GM18517 (cell line): ENCODE measurements around the gene BANP.
"Not testable (repeated sequence)": the region's sequence is repeated elsewhere in the genome, so short reads cannot be mapped to it uniquely, and the experiment has no call there.

Experiments used
- ATAC-seq: cut with Tn5 transposase; IDR thresholded peaks from one replicate; pipeline ENCODE4 v1.9.1; 2021; ENCODE audit warnings: mild to moderate bottlenecking, moderate library complexity; ENCODE audit not compliant: unreplicated experiment

BANP gene

DNA sequence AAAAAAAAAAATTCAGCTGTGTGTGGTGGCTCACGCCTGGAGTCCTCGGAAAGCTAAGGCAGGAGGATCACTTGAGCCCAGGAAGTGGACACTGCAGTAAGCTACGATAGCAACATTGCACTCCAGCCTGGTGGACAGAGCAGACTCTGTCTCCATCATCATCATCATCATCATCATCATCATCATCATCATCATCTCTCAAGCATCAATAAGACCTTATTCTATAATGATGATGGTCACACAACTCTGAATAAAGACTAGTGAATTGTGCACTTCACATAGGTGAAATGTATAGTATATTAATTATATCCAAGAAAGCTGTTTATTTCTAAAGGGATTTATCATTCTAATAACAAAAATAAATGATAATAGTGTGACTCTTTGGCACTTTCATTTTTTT, 143.7 kb downstream of the BANP start:
- not testable (repeated sequence) for ATAC-seq

DNA sequence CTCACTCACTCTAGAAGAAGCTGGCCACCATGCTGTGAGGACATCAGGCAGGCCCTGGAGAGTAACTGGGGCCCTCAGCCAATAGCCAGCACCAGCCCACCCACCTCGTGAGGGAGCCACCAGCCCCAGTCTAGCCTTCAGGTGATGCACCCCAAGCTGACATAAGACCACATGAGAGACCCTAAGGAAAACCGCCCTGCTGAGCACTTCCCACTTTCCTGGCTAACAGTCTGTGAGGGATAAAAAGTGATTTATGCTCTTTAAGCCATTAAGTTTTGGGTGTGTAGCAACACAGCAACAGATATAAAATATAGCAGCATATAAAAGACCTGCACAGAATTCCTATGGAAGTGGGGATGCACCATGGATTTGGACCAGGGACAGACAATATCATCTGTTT, 145.4 kb downstream of the BANP start:
- ATAC-seq: not testable (repeated sequence)

DNA sequence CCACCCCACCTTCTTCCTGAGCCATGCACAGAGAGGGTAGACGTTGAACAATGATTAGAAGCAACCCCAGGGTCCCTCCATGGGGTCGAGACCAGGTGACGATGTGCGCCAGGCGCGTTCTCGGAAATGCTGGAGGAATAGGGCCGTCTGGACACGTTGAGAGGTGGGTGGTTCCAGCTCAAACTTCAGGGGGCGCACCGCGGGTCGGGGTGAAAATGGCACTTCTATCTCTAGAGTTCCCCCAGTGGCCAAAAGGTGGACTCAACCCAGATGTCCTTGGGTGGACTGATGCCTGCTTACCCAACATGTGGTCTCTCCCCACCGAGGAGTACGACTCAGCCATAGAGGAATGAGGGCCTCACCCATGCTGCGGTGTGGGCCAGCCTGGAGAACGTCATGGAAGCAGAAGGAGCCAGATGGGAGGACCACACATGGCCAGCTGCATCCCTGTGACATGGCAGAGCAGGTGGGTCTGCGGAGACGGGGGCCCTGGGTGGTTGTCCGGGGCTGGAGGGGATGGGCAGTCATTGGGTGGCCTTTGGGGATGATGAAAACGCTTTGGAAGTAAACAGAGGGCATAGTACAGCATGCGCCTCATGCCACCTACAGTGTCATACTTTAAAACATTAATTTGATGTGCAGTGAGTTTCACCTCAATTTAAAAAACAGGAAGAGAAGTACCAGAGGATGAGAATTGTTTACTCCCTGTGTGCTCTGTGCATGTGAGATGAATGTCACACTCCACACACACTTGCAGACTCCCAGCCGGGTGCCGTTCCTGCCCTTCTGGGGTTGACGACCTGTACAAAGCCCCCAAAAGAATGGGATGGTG, 147.7 kb downstream of the BANP start:
- not testable (repeated sequence) for ATAC-seq

DNA sequence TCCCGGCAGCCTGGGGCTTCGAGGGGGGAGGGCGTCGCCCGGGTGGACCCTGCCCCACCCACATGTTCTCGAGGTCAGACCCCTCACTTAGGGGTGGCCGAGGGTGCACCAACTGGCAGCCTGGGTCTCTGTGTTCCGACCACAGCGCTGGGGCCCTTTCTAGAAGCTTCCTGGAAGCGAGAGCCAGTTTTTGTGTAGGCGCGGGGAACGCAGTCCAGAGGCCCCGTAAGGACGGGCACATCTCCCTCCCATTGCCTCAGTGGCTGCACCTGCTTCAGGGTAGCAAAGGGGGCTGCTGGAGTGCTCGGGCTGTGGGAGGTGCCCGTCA, 148.3 kb downstream of the BANP start:
- no peak for ATAC-seq

DNA sequence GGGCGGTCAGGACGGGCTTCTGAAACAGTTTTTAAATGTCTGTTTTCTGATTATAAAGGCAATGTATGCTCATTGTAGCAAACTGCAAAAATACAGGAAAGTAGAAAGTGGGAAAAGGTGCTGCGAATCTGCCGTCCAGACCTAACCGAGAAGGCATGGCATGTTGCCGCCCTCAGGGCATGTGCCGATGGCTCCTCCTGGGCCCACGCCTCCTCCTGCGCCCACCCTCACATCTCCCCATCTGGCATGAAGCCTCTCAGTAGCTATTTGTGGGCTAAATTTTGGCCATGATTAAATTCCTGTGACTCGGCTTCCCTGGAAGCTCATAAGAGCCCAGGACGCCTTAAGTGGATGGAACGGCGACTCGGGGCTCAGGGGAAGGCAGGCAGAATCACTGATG, 148.7 kb downstream of the BANP start:
- ATAC-seq: not testable (repeated sequence)

DNA sequence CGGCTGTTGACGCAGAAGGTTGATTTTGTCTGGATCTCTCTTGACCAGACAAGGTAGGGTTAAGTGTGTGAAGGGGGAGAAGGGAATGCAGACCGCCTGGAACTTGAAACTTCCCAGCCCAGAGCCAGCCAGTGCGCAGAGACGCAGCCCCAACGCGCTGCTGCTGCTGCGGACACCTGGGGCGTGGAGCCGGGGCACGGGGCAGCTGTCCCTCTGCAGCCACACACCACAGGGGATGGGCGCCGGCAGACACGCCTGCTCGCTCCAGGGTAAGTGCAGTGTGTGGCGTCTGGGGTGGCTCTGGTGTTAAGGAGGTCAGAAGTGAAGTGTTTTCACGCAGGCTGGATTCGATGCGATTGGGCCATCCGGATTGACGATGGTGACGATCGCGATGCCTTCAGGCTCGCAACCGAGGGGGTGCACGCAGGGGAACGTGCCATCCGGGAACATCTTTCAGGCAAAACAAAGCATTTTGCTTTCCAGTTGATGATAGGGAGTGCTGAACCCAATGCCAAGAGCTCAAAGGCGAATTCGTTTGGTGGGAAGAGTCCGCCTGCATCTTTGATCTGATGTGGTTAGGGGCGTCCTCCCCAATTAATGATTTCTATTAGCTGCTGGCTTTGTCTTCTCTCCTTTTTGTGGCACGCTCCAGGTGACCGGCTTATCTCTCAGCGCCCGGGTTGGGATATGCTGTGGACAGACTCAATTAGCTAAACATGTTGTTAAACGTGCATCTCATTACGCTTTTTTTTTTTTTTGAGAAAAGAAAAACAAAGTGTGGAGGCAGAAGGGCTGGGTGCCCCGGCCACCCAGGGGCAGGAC, 149.8 kb downstream of the BANP start:
- not testable (repeated sequence) for ATAC-seq

DNA sequence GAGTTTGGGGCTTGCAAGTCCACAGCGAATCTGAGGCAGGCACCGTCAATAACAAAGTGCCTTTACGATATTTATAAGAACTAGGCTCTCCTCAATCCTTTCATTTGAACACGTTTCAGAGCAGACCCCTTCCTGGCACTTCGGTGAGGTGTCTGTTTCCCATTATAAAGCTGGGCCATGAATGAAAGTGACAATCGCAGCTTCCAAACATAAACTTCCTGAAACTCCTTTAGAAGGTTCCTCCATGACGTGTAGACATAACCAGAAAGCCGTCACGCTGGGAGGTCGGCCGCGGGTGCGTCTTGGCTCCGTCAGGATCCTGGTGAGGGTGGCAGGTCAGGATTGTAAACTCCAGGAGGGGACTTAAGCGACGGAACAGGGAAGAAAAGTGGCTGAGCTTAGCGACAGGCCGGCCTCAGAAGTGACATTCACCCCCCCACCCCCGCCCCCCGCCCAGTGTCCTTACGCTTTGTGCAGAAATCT, 150.4 kb downstream of the BANP start:
- not testable (repeated sequence) for ATAC-seq

DNA sequence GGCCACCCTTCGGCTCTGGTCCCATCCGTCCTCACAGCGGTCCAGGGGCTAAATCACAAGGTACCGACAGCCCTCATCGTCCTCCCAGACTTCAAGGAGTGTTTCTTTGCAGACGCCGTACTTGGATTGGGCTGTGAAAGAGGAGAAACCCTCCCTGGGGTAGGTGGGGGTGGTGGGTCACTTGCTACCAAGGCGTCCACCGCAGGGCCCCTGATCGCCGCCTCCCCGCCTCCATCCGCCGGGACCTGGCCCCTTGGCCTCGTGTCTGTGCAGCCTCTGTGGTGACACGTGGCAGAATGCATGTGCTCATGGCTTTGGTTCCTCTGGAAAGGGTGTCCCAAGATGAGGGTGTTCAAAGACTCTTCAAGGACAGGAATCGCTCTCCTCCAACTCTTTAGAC, 151.4 kb downstream of the BANP start:
- ATAC-seq: no peak

DNA sequence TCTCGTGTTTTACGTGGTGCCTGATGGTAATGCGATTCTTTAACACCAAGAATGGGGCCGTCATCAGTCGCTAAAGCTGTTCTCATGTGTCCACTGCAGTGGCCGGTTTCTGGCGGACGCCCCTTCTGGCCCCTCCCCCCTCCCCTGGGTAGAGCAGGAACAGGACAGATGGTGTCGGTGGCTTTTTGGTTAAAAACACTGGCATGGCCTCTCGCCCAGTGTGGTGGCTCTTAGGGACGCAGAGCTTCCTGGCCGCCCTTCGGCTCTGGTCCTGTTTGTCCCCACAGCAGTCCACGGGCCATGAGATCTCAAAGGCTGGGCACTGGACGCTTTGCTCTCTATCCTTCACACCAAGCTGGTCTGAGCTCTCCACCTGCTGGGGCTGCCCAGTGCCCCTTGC, 151.8 kb downstream of the BANP start:
- no peak for ATAC-seq

DNA sequence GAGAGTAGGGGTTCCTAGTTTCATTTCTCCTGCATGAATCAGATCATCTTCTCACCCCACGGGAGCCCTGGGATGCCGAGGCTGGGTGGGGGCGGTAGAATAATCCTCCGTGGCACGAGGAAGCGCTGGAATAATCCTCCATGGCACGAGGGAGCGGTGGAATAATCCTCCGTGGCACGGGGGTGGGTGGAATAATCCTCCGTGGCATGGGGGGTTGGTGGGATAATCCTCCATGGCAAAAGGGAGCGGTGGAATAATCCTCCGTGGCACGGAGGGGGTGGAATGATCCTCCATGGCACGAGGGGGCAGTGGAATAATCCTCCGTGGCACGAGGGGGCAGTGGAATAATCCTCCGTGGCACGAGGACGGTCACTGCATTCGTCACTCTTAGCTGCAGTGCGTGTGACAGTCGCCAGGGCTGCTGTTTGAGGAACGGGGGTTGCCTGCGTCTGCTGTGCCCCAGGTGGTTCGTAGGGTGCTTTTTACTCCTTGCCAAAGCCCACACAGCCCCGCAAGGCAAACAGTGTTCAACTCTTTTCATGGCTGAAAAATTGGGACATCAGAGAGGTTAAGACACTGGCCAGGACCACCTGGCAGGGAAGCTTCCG, 152.5 kb downstream of the BANP start:
- no peak for ATAC-seq

DNA sequence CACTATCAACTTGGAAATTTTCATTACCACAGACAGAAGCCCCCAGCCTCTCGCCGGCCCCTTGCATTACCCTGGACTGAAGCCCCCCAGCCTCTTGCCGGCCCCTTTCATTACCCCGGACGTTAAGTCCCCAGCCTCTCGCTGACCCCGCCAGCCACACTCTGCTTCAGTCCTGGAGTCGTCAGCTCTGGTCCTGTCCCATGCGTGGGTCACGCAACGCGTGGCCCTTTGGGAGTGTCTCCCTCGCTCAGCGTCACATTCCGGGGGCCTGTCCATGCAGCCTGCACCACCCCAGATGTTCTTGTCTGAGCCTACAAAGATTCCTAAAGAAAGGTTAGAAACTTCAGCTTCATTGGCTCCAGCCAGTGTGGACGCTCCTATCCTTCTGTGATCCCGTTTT, 153.1 kb downstream of the BANP start:
- ATAC-seq: not testable (repeated sequence)

DNA sequence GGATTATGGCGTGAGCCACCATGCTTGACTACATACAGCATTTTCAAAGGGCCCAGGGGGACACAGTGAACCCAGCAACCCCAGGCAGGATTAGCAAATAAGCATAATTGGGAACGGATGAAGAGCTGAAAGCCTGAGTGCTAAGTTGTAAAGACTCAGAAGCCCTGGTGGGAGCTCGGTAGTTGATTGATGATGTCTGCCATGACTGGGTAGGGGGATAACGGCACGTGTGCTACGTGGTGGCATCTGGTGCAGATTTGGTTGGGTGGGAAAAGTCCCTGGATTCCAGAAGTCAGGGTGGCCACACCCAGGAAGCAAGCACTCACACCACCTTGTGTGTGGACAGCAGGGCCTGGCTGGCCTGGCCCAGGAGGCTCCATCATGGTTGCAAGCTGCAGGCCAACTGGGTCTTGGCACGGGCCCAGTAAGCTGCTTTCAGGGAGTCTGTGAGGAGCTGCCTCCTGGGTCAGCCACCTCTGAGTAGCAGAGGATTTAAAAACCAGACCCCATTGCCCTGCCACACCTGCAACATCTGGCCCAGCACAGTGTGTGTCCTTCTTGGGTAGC, 154.4 kb downstream of the BANP start:
- not testable (repeated sequence) for ATAC-seq

DNA sequence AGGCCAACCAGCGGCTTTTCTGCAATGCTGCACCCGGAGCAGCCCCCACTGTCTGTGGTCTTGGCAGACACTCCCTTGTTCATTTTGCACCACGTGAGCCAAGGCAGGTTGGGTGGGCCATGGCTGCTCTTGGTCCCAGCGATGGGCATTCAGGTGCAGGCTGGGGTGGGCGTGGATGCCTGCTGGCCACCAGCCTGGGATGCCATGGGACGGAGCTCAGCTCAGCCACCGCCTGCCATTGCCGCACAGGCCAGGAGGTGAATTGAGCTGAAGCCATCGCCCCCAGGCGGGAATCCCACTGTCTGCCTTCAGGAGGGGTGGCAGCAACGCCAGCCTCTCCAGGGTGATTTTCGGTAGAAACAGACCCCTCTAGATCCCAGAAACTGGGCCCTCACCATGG, 155.3 kb downstream of the BANP start:
- not testable (repeated sequence) for ATAC-seq

DNA sequence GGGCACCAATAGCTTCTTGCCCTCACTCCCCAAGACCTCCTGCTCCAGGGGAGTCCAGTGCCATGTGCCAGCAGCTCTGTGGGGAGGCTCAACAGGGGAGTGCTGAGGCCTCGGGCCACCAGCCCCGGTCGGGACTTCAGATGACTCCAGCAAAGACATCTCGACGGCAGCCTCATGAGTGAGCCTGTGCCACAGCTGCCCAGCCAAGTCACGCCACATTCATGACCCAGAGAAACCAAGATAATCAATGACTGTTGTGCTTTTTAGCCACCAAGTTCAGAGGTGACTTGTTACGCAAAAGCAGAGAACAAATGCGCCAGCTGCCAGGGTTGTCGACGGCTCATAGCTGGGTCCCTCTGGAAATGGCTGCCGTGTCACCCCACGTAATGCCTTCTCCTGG, 157.5 kb downstream of the BANP start:
- ATAC-seq: no peak

DNA sequence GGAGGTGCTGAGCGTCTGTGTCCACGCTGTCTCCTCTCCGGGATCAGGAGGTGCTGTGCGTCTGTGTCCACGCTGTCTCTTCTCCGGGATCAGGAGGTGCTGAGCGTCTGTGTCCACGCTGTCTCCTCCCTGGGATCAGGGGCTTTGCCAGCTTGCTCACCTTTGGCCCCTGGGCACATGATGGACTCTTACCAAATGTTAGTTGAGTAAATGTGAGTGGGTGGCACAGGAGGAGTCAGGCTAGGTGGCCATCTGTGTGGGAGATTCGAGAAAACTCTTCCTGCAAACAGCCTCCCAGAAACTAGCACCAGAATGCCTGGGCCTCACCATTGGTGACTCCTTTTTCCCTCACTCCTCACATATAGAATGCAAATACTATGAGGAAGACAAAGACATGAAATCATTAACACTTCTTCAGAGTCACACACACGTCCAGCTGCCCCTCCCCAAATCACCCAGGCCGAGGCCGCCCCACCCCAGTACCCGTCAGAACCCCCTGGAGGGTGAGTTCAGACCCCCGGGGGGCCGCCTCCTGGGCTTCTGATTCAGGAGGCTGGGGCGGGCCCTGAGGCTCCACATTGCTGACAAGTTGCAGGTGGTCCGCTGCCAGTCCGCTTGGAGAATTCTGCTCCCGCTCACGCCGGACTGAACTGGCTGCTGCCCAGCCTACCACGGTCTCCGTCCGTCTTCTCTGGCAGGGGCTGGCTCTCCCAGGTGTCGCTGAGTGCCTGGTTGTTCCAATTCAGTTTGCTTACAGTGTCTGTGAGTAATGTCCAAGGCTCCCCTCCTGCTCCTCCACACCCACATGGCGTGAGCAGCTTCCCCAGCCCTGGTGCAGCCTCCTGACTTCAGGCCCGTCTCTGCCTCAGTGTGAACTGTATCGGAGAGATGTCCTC, 158.7 kb downstream of the BANP start:
- ATAC-seq: not testable (repeated sequence)

DNA sequence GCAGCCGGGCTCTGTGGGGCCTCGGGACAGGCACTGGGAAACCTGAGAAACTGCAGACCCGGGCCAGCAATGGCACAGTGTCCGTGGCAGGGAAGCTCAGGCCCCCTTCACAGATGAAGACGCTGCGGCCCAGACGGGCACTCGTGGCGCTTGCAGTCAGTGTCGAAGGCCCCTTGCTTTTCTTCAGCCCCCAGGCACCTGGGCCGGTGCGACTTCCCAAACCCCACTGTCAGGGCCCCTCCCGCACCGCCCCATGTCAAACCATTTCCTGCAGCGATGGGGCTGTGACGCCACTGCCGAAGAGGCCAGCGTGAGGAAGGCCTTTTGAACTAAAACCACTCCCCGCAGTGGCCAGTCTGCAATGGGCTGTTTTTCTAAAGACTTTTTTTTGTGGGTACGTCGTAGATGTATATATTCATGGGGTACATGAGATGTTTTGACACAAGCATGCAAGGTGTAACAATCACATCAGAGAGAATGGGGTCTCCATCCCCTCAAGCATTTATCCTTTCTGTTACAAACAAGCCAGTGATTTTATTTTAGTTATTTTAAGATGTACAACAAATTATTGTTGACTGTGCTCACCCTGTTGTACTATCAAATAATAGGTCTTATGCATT, 159.8 kb downstream of the BANP start:
- ATAC-seq: not testable (repeated sequence)

DNA sequence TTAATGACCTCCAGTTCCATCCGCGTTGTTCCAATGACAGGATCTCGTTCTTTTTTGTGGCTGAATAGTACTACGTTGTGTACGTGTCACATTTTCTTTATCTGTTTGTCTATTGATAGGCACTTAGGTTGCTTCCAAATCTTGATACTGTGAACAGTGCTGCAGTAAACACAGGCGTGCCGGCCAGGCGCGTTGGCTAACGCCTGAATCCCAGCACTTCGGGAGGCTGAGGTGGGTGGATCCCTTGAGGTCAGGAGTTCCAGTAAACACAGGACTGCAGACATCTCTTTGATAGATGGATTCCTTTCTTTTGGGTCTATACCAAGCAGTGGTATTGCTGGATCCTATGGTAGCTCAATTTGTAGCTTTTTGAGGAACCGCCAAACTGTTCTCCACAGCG, 160.7 kb downstream of the BANP start:
- ATAC-seq: not testable (repeated sequence)

DNA sequence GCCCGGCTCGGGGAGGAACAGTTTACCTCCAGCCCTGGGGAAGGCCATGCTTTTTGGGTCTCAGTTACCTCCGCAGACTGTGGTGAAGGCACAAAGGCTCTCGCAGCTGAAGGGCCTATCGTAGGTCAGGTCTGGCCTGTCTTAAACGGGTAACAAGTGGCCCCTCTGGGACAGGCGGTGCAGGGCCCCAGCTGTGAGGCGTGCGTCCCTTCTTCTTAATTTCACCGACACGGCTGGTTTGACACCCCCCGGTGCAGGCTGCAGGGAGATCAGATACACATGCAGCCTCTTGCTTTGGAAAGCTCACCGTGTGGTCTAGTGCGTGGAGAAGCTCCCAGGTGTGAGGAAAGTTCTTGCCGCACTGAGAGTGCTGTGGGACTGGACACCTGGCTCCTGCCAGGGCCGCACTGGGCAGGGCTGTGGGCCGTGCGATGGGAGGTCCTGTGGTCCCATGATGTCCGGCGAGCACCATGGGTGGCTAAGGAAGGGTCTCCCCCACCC, 162.4 kb downstream of the BANP start:
- ATAC-seq: no peak

DNA sequence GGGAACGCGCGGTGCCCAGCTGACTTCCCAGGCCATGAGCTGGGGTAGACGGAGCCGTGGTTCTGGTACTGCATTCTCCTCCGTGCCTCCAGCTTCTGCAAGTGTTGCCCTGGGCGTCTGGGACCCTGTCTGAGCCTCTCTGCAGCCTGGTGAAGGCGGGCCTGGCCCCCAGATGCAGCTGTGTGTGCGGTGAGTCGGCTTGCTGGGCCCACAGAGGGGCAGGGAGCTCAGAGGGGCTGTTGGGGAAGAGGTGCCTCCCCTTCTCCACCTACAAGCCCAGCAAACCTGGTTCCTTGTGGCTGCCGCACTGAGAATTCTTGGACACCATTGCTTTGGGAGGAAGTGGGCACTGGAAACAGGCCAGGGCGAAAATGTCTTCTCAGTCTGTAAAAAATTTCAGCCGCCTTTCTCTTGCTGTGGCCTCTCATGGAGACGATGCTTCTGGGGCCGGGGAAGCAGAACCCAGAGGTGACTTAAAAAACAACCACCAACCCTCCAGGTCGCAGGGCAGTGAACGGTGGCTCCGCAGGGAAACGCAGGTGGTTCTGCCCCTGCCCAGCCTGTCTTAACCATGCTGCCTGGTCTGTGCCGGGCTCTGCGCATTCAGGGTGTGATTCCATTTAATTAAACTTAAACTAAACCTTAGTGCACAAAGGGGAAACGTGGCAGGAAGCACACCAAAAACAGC, 163.5 kb downstream of the BANP start:
- ATAC-seq: not testable (repeated sequence)
